ENCODE measurements around the gene EAF1. TPM values are rescaled to one million over a fixed set of nuclear protein-coding genes. Genes with fewer than 3 reads are reported as not detected.

Gene EAF1
- total and polyA plus RNA-seq, 2 donors (not counting 1 experiment from before 2014, with no cell fraction given), result 11.1 to 22.6 TPM

DNA sequence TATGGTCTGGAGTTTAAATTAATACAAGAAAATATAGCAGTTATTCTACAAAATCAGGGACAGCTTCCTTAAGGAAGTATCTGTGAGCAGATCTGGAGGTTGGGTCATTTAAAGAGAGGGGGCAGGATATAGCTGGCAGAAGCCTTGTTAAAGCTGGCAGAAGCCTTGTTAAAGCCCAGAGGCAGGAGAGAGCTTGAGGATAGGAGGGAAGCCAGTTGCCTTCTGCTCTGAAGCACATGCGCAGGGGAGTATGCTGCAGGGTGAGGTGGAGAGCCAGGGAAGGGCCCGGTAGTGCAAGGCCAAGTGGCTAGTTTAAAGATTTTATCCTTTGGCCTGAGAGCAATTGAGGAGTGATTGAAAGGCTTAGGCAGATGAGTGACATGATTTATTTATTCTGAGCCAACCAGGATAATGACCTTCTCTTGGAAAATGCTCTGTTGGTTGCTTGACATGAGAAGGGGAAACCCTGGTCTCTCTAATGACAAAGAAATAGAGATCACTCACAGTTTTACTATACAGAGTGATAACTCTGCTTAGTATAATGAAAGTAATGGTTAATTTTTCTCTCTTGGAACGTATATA is 3.9 kb downstream of the EAF1 start:
- Histone ChIP-seq H3K79me2 (ENCODE audit: control insufficient read depth, insufficient read depth, low read length) (peaks cover 44% of the 10 kb centered on the region), H2AFZ (ENCODE audit: low read length) (no peak overlapping the region), H3K4me2 (ENCODE audit: extremely low read depth, insufficient read depth, low read length) (no peak overlapping the region), H3K36me3 (ENCODE audit: control insufficient read depth, insufficient read depth, low read length) (peaks cover 10% of the 10 kb centered on the region), H4K20me1 (ENCODE audit: control insufficient read depth, extremely low read depth, insufficient read depth, low read length) (no peaks in the 10 kb centered on the region), H3K4me1 (ENCODE audit: control insufficient read depth, extremely low read depth, insufficient read depth, low read length) (peaks cover 6% of the 10 kb centered on the region), H3K9ac (ENCODE audit: insufficient read depth, low read length) (no peak overlapping the region), H3K27ac (ENCODE audit: insufficient read depth, low read length) (no peak overlapping the region), H3K27me3 (ENCODE audit: control insufficient read depth, insufficient read depth, low read length) (no peaks in the 10 kb centered on the region), H3K4me3 (replicated peaks in 1 of 4; ENCODE audit: control extremely low read depth in 1 of 4, insufficient read depth in 1 of 4, low read depth in 3 of 4, low read length in 4 of 4) (no peak overlapping the region), H3K9me3 (ENCODE audit: control insufficient read depth, insufficient read depth, low read depth, low read length) (no peaks in the 10 kb centered on the region)
- DNase-seq (ENCODE audit: low read depth in 2 of 2), result no peak
- TF ChIP-seq, protein P1, sequence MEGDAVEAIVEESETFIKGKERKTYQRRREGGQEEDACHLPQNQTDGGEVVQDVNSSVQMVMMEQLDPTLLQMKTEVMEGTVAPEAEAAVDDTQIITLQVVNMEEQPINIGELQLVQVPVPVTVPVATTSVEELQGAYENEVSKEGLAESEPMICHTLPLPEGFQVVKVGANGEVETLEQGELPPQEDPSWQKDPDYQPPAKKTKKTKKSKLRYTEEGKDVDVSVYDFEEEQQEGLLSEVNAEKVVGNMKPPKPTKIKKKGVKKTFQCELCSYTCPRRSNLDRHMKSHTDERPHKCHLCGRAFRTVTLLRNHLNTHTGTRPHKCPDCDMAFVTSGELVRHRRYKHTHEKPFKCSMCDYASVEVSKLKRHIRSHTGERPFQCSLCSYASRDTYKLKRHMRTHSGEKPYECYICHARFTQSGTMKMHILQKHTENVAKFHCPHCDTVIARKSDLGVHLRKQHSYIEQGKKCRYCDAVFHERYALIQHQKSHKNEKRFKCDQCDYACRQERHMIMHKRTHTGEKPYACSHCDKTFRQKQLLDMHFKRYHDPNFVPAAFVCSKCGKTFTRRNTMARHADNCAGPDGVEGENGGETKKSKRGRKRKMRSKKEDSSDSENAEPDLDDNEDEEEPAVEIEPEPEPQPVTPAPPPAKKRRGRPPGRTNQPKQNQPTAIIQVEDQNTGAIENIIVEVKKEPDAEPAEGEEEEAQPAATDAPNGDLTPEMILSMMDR (conservative IDR thresholded peaks at IDR 0.05 in 1 of 2, IDR thresholded peaks at IDR 0.05 in 1 of 2; ENCODE audit: low read depth in 1 of 2, low read length in 2 of 2), result no peak
- no peak for TF ChIP-seq EZH2 (IDR thresholded peaks at IDR 0.05; ENCODE audit: low read length, missing control alignments)

DNA sequence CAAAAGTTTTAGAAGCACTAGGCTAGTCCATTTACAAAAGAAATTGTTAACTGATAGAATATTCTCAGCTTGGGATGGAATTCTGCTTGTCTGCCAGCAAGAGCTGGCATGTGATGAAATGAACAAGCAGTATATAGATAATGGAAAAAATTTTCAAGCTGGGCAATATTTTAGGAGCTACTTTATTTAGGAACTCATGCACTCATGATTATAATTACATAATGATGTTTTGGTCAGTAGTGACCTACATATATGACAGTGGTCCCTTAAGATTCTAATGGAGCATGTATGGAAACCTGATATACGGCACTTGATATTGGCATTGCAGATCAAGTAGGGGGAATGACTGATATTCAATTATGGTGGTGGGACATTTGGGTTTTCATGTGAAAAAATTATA is 6.1 kb downstream of the EAF1 start:
- peaks cover 24% of the 10 kb centered on the region for H3K79me2 ChIP-seq (ENCODE audit: control insufficient read depth, insufficient read depth, low read length)
- no peak for DNase-seq (ENCODE audit: low read depth in 2 of 2)
- no peaks in the 10 kb centered on the region for H3K27me3 ChIP-seq (ENCODE audit: control insufficient read depth, insufficient read depth, low read length)
- no peak overlapping the region for H2AFZ ChIP-seq (ENCODE audit: low read length)
- no peaks in the 10 kb centered on the region for H4K20me1 ChIP-seq (ENCODE audit: control insufficient read depth, extremely low read depth, insufficient read depth, low read length)
- no peak overlapping the region for H3K4me2 ChIP-seq (ENCODE audit: extremely low read depth, insufficient read depth, low read length)
- no peaks in the 10 kb centered on the region for H3K9me3 ChIP-seq (ENCODE audit: control insufficient read depth, insufficient read depth, low read depth, low read length)
- H3K4me3 ChIP-seq (replicated peaks in 1 of 4; ENCODE audit: control extremely low read depth in 1 of 4, insufficient read depth in 1 of 4, low read depth in 3 of 4, low read length in 4 of 4), result no peak overlapping the region
- H3K4me1 ChIP-seq (ENCODE audit: control insufficient read depth, extremely low read depth, insufficient read depth, low read length), result peaks cover 6% of the 10 kb centered on the region
- H3K9ac ChIP-seq (ENCODE audit: insufficient read depth, low read length), result no peak overlapping the region
- no peak overlapping the region for H3K27ac ChIP-seq (ENCODE audit: insufficient read depth, low read length)
- TF ChIP-seq EZH2 (IDR thresholded peaks at IDR 0.05; ENCODE audit: low read length, missing control alignments), result no peak
- TF ChIP-seq, protein P1 (conservative IDR thresholded peaks at IDR 0.05 in 1 of 2, IDR thresholded peaks at IDR 0.05 in 1 of 2; ENCODE audit: low read depth in 1 of 2, low read length in 2 of 2), result no peak
- H3K36me3 ChIP-seq (ENCODE audit: control insufficient read depth, insufficient read depth, low read length), result peaks cover 12% of the 10 kb centered on the region

DNA sequence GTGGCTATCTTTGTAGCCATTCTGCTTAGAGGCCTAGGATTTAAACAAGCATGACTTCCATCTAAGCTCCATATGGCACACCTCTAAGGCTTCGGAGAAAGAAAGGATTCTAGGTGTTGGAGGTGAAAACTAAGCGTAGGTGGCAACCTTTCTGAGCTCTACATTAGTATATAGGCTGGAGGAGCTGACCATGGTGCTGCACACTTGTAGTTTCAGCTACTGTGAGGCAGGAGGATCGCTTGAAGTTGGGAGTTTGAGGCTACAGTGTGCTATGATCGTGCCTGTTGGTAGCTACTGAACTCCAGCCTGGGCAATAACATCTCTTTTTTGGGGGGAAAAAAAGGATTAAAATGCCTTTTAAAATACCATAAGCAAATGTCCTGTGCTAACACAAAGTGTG is 7.4 kb downstream of the EAF1 start:
- H3K4me1 ChIP-seq (ENCODE audit: control insufficient read depth, extremely low read depth, insufficient read depth, low read length), result no peaks in the 10 kb centered on the region
- no peak overlapping the region for H3K4me2 ChIP-seq (ENCODE audit: extremely low read depth, insufficient read depth, low read length)
- H3K79me2 ChIP-seq (ENCODE audit: control insufficient read depth, insufficient read depth, low read length), result peaks cover 12% of the 10 kb centered on the region
- DNase-seq (ENCODE audit: low read depth in 2 of 2), result no peak
- H3K36me3 ChIP-seq (ENCODE audit: control insufficient read depth, insufficient read depth, low read length), result peaks cover 12% of the 10 kb centered on the region
- no peak for TF ChIP-seq EZH2 (IDR thresholded peaks at IDR 0.05; ENCODE audit: low read length, missing control alignments)
- TF ChIP-seq, protein P1 (conservative IDR thresholded peaks at IDR 0.05 in 1 of 2, IDR thresholded peaks at IDR 0.05 in 1 of 2; ENCODE audit: low read depth in 1 of 2, low read length in 2 of 2), result no peak
- no peak overlapping the region for H3K4me3 ChIP-seq (replicated peaks in 1 of 4; ENCODE audit: control extremely low read depth in 1 of 4, insufficient read depth in 1 of 4, low read depth in 3 of 4, low read length in 4 of 4)
- H4K20me1 ChIP-seq (ENCODE audit: control insufficient read depth, extremely low read depth, insufficient read depth, low read length), result no peaks in the 10 kb centered on the region
- no peaks in the 10 kb centered on the region for H3K9me3 ChIP-seq (ENCODE audit: control insufficient read depth, insufficient read depth, low read depth, low read length)
- H2AFZ ChIP-seq (ENCODE audit: low read length), result no peak overlapping the region
- H3K27me3 ChIP-seq (ENCODE audit: control insufficient read depth, insufficient read depth, low read length), result no peaks in the 10 kb centered on the region
- H3K9ac ChIP-seq (ENCODE audit: insufficient read depth, low read length), result no peak overlapping the region
- H3K27ac ChIP-seq (ENCODE audit: insufficient read depth, low read length), result no peak overlapping the region
